DMS153 treated with DMSO at 0.1 percent for 48 hours (cell line): ENCODE data around the gene BICDL2.
"Not testable (repeated sequence)": the region's sequence is repeated elsewhere in the genome, so short reads cannot be mapped to it uniquely, and the experiment has no call there.

ENCODE experiments used
- DNase-seq: peaks from one replicate; lab custom pipeline; 2025; ENCODE audit not compliant: unreplicated experiment; lab: John Stamatoyannopoulos, UW

Gene BICDL2, protein sequence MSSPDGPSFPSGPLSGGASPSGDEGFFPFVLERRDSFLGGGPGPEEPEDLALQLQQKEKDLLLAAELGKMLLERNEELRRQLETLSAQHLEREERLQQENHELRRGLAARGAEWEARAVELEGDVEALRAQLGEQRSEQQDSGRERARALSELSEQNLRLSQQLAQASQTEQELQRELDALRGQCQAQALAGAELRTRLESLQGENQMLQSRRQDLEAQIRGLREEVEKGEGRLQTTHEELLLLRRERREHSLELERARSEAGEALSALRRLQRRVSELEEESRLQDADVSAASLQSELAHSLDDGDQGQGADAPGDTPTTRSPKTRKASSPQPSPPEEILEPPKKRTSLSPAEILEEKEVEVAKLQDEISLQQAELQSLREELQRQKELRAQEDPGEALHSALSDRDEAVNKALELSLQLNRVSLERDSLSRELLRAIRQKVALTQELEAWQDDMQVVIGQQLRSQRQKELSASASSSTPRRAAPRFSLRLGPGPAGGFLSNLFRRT

DNA sequence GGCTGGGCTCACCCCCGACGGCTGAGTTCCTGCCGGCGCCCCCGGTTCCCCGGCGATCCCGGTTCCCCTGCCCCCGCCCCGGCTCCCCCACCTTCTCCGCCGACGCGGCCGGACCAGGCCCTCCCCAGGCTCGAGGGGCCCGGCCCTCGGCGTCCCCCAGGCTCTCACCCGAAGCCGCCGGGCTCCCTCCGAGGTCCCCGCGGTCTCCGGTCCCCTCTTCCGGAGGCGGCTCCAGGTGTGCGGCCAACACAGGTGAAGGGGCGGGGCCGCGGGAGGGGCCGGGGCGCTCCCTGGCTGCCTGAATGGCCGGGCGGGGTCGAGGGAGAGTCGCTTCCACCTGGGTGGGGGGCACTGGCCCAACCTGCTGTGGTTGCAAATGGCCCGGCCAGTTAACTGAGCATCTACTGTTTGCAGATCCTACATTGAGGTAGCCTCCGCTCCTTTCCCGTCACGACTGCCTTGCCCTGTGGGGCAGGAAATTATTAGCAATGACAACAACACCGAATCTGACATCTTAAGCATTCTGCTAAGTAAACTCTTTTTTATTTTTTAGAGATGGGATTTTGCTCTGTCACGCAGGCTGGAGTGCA, at the start of gene BICDL2:
TSS of gene BICDL2 (minus strand) at position 219 of the 590 bp plus-strand sequence. CDS start 1,448 bp downstream, outside the sequence.
- no peak for DNase-seq

DNA sequence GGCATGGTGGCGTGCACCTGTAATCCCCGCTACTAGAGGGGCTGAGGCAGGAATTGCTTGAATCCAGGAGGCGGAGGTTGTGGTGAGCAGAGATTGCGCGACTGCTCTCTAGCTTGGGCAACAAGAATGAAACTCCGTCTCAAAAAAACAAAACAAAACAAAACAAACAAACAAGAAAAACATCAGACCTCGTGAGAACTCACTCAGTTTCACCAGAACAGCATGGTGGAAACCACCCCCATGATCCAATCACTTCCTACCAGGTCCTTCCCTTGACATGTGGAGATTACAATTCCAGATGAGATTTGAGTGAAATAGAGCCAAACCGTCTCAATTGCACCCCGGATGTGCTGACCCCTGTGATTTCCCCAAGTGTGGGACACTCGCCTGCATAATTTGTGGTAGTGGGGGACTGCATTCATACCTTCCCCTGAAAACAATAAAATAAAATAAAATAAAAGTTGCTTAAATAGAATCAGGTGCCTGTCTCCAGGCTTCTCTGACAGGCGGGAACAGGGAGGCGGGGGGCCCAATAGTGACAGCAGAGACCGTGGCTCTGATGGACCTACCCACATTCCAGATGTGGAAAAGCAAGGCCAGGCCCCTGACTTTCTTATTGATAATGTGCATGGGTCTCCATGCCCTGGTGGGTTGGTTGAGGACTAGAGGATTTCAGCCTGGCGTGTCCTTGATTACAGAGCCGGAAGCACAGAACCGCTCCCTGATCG, 49.3 kb upstream of the BICDL2 start:
- no peak for DNase-seq

DNA sequence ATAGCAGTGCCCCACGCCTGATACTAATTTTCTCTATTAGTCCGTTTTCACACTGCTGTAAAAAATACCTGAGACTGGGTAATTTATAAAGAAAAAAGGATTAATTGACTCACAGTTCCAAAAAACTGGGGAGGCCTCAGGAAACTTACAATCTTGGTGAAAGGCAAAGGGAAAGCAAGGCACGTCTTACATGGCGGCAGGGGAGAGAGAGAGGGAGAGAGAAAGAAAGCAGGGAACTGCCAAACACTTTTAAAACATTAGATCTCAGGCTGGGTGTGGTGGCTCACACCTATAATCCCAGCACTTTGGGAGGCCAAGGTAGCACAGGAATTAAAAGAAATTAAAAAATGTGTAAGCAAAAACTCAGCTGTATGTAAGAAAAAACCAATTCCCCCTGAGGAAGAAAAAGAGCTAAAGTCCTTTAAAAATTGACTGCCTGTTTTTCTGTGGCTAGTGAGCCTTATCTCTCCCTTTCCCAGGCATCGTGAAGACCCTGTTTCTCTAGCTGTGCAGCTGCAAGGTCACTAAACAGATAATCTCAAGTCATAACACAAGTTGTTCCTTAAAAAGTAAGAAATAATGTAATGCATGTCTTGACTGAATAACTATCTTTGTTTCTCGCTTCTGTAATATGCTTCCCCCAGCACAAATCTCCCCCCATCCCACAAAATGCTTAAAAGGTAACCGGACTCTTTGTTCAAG, 48.4 kb upstream of the BICDL2 start:
- DNase-seq = no peak

DNA sequence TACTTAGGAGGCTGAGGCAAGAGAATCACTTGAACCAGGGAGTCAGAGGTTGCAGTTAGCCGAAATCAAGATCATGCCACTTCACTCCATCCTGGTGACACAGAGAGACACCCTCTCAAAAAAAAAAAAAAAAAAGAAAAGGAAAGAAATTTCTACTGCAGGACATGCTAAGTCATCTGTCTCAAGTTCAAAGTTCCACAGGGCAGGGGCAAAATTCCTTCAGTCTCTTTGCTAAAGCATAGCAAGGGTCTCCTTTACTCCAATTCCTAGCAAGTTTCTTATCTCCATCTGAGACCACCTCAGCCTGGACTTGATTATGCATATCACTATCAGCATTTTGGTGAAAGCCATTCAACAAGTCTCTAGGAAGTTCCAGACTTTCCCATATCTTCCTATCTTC, 47.7 kb upstream of the BICDL2 start:
- DNase-seq = no peak

DNA sequence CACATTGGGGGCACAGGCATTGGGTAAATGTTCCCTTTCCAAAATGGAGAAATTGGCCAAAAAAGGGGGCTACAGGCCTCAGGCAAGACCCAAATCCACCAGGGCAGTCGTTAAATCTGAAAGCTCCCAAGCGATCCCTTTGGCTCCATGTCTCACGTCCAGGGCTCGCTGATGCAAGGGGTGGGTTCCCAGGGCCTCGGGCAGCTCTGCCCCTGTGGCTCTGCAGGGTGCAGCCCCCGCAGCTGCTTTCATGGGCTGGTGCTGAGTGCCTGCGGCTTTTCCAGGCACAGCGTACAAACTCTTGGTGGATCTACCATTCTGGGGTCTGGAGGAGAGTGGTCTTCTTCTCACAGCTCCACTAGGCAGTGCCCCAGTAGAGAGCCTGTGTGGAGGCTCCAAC, 46.7 kb upstream of the BICDL2 start:
- DNase-seq = not testable (repeated sequence)

DNA sequence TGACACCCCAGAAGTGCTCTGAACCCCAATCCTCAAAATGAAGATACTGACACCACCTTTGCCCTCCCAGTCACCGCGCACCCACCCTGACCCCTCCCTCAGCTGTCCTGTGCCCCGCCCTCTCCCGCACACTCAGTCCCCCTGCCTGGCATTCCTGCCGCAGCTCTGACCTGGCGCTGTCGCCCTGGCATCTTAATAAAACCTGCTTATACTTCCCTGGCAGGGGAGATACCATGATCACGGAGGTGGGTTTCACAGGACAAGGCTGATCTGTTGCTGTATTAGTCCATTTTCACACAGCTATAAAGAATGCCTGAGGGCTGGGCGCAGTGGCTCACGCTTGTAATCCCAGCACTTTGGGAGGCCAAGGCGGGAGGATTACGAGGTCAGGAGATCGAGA, 45.2 kb upstream of the BICDL2 start:
- DNase-seq = not testable (repeated sequence)

DNA sequence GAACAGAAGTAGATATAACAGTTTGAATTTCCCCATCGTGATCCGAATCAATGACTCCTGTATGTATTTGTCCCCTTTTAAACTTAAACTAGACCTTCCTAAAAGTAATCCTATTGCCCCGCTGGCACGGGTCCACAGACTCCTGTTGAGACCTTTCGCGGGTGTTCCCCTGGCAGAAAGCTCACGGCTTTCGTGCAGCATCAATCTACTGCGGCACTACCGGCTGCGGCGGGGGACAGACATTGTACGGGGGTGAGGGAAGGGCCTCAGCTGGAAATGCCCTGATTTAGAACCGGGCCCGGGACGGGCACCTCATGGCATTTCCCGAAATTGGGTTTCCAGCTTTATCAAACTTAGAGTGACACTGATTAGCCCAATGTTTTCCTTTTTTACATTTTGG, 43.3 kb upstream of the BICDL2 start:
- DNase-seq = no peak

DNA sequence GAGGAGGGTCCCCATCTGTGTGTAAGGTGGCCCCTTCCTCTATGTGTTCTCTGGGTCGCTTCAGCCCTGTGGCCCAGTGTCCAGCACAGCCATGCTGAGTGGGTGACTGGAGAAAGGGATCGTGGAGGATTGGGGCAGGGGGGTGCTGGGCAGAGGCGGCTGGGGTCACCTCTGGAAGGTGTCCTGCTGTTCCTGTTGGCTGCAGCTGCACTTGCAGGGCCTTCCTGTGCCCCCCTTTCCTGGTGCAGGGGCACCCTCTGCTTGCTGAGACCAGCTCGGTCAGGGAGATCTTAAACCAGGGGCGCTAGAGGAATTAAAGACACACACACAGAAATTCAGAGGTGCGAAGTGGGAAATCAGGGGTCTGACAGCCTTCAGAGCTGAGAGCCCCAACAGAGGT, 39.8 kb upstream of the BICDL2 start:
- no peak for DNase-seq

DNA sequence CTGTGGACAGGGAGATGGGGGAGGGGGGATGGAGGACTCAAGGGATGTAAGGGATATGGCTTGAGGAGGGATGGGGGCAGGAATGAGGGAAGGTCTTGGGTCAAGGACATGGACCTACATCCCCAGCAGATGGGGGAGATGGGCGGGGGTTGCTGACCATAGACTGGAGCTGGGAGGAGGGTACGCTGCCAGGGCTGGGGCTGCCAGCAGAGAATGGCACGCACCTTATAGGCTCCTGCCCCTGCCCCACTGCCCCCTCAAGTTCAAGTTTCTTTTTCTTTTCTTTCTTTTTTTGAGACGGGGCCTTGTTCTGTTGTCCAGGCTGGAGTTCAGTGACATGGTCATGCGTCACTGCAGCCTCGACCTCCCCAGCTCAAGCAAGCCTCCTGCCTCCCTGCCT, 39.2 kb upstream of the BICDL2 start:
- DNase-seq = not testable (repeated sequence)

DNA sequence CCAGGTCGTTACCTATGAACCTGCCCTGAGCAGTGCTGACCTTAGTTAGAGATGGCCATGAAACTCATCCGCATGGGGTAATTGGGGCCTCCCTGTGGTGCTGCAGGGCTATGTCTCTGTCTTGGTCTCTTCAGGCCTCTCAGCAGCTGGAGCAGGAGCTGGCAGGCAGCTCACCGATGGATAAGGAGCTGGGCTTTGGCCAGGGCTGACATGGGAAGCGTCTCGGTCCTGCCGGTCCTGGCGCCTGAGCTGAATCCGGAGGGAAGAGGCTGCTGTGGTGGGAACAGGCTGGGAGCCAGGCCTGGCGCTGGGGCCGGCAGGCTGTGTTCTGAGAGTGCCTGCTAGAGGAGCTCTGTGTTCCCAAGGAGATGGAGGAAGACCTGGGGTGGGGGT, 38.8 kb upstream of the BICDL2 start:
- DNase-seq = no peak

DNA sequence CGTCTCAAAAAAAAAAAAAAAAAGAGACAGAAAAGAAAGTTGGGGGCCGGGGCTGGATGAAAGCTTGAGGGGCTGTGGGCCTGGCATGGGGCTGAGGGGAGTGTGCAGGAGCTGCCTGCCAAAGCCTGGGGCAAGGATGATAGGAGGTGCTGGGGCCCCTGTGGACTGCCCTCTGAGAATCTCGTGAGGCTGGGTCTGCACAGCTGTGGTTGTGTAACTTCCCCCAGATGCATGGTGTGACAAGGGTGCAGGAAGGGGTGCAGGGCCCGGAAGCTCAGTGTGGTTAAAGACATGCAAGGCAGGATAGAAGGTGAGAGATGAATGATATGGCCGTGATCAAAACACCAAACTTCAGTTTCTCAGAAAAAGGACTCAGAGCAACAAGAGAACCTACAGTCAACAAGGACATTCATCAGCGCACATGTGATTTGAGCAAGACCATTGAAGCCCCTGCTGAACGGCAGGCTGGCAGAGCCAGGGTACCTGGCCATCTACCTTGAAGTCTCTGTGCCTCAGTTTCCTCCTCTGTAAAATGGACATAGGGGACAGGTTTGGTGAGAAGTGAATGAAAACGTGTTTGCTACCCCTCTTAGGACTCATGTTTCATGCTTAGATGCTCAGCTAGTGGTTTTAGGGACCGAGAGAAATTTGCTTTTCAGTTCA, 38.2 kb upstream of the BICDL2 start:
- no peak for DNase-seq

DNA sequence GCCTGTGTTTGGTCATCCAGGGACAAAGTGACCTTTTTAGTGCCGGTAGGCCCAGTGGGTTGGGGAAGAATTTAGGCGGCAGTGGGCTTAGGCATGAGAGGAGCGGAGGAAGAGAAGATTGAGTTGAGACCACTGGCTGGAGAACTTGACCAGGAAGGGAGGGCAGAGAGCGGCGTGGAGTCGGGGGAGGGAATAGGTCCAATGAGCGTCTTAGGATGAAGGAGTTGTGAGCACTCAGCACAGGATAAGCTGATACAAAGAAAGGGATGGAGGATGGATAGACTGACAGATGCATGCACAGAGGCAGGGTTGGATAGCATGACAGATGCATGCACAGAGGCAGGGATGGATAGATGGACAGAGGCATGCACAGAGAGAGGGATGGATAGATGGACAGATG, 36.7 kb upstream of the BICDL2 start:
- no peak for DNase-seq

DNA sequence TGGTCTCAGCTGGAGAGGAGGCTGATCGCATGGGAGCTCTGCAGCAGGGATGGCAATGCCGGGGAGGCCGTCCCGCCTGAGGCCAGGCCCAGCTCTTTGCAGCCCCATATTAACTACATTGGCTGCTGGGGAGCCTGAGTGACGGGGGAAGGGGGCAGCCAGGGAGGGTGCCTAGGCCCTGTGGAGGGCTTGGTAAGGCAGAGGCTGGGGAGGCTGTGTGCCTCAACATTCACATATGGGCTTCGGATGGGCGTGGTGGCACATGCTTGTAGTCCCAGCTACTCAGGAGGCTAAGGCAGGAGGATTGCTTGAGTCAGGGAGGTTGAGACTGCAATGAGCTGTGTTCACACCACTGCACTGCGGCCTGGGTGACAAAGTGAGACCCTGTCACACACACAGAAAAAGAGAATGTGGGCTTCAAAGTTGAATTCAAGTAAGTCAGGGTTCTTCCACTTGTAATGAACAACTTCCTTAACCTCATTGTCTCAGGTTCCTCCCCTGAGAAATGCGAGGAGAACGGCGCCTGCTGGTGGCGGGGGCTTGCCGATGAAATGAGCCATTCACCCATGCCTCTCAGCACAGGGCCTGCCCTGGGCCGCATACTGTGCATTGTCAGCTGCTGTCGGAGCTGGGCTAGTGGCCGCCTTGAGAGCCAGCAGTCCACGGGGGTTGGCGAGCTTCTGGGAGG, 36.0 kb upstream of the BICDL2 start:
- DNase-seq = not testable (repeated sequence)

DNA sequence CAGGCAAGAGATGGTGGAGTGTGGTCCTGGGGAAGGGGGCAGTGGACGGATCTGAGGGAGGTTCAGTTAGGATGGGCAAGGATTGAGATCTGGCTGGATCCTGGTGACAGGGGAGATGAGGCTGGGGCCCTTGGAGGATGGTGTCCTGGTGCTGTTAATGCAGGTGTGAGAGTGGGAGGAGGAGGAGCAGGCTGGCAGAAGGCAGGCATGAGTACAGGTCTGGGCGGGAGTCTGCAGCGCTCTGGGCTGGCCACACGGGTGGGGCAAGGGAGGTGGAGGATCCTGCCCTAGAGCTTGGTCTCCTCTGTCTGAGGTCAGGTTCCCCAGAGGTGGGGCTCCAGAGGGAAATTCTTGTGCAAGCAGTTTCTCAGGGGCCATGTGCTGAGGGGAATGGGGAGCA, 35.4 kb upstream of the BICDL2 start:
- not testable (repeated sequence) for DNase-seq

DNA sequence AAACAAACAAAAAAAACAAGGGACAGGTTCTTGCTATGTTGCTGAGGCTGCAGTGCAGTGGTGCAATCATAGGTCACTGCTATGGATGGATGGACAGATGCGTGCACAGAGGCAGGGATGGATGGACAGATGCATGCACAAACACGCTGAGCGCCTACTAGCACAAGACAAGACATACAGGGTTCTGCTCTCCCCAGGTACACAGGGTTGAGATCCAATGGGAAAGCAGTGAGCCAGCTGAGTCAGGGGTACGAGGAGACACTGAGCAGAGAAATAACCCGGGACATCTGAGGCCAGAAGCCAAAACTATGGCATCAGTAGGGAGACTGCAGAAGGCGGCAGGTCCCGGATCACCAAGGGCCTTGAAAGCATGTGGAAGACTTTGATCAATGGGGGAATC, 34.9 kb upstream of the BICDL2 start:
- DNase-seq = no peak

DNA sequence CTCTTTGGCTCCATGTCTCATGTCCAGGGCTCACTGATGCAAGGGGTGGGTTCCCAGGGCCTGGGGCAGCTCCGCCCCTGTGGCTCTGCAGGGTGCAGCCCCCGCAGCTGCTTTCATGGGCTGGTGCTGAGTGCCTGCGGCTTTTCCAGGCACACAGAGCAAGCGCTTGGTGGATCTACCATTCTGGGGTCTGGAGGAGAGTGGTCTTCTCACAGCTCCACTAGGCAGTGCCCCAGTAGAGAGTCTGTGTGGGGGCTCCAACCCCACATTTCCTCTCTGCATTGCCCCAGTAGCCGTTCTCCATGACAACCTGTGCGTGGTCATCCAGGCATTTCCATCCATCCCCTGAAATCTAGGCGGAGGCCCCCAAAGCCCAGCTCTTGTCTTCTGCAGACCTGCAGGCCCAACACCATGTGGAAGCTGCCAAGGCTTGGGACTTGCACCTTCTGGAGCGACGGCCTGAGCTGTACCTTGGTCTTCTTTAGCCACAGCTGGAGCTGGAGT, 33.9 kb upstream of the BICDL2 start:
- DNase-seq = no peak

DNA sequence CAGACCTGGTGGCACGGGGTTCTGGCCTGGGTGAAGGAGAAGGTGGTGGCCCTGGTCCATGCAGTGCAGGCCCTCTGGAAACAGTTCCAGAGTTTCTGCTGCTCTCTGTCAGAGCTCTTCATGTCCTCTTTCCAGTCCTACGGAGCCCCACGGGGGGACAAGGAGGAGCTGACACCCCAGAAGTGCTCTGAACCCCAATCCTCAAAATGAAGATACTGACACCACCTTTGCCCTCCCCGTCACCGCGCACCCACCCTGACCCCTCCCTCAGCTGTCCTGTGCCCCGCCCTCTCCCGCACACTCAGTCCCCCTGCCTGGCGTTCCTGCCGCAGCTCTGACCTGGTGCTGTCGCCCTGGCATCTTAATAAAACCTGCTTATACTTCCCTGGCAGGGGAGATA, 32.4 kb upstream of the BICDL2 start:
- DNase-seq = not testable (repeated sequence)

DNA sequence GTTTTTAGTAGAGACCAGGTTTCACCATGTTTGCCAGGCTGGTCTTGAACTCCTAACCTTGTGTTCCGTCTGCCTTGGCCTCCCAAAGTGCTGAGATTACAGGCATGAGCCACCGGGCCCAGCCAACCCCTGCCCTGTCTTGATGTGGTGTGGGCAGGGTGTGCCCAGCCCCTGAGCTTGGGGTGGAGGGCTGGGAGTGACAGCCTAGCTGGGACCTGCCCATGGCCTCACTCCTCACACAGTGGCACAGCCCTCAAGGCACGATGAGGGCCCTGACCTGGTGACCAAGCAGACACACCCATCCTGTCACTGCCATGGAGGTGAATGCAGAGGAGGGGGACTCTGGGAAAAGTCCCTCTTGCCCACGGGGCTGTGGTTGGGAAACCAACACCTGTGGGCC, 31.7 kb upstream of the BICDL2 start:
- no peak for DNase-seq

DNA sequence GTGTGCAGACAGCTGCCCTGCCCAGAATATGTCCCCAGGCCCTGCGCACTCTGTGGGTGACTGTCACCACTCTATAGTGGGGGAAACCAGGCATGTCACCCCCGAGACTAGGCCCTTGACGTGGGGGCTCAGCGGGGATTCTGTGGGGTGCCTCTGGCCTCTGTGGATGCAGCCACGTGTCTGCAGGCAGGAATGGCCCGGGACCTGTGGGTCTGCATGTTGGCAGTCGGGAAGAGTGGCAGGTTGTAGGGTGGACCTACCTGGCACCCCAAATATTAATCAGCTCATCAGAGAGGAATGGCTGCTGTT, 29.6 kb upstream of the BICDL2 start:
- DNase-seq = no peak
